ENCODE measurements around the gene CHIT1. TPM values are rescaled to one million over a fixed set of nuclear protein-coding genes. Genes with fewer than 3 reads are reported as not detected.

Gene CHIT1
- total RNA-seq (2022; extraction: Qiagen RNA extraction; ENCODE audit: low read depth) = not detected in 5 replicates

GRCh38 chr1:203229471-203230135 lies at the start of gene CHIT1:
Gene CHIT1 (minus strand): TSS chr1:203229673. CDS start chr1:203229636, 37 bp downstream.

DNA sequence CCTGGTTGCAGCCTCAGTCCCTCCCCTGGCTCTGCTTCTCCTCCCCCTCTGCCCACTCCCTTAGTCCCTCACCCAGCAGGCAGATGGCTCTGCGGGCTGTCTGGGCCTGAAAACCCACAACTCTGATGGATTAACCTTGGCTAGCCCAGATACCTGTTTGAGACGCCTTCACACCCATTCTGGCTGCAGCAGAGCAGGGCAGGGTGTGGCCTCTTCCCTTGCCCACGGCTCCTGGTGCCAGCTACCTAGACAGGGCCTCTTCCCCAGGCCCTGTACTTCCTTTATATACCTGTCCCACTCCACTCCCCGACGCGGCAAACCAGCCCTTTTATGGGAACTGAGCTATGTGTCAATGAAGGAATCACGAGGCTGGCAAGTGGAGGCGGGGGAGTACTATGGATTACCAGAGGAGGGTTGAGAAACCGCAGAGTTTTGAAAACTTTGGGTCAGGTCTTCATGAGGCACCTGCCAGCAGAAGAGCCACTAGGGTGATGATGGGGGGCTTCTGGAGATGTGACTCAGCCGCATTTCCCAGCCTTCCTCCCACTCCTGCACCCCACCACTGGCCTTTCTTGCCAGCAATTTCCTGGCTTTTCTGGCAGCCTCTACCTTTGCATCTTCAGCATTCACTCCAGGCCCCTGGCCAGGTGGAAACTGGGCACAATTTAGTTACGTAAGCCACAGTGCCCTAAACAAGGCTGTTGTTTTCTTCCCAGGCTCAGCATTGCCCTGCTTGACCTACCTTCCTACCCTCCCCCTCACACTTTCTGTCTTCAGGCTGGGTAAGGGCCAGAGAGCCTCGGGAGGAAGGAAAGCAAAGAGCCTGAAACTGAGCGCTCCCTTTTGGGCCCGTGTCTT lies 42.8 kb downstream of the CHIT1 start, which contains the start of gene CHI3L1:
CHI3L1 (minus strand) TSS at position 259 of the 858 bp plus-strand sequence; CDS start at position 178, 81 bp downstream.

GRCh38 chr1:203175237-203175826 lies 54.1 kb downstream of the CHIT1 start, which contains the start of gene MYBPH:
Gene MYBPH (minus strand): TSS chr1:203175826. CDS start chr1:203175755, 71 bp downstream.

Other genes with a start within 250 kb of the CHIT1 start
- gene TMEM183A, start 222.3 kb downstream of the CHIT1 start, total RNA-seq (2022; extraction: Qiagen RNA extraction; ENCODE audit: low read depth) = 47.8 to 54.5 TPM (median 50.0 TPM) in 5 replicates
- gene PPFIA4, start 203.2 kb downstream of the CHIT1 start, total RNA-seq (2022; extraction: Qiagen RNA extraction; ENCODE audit: low read depth) = 0.21 to 0.74 TPM (median 0.40 TPM) in 5 replicates
- not detected in 5 replicates for gene MYOG, start 143.7 kb downstream of the CHIT1 start, total RNA-seq (2022; extraction: Qiagen RNA extraction; ENCODE audit: low read depth)
- 0.62 to 1.5 TPM (median 1.3 TPM) in 5 replicates for gene ADORA1, start 101.9 kb downstream of the CHIT1 start, total RNA-seq (2022; extraction: Qiagen RNA extraction; ENCODE audit: low read depth)
- gene MYBPH, start 53.8 kb downstream of the CHIT1 start, total RNA-seq (2022; extraction: Qiagen RNA extraction; ENCODE audit: low read depth) = not detected in 5 replicates
- gene CHI3L1, start 43.0 kb downstream of the CHIT1 start, total RNA-seq (2022; extraction: Qiagen RNA extraction; ENCODE audit: low read depth) = not detected in 5 replicates
- gene BTG2, start 75.8 kb upstream of the CHIT1 start, total RNA-seq (2022; extraction: Qiagen RNA extraction; ENCODE audit: low read depth) = 9.3 to 17.7 TPM (median 13.2 TPM) in 5 replicates
- gene FMOD, start 121.4 kb upstream of the CHIT1 start, total RNA-seq (2022; extraction: Qiagen RNA extraction; ENCODE audit: low read depth) = 0.09 TPM in 1 of 5 replicates, not detected in the others
- 0.02 TPM in 2 of 5 replicates, not detected in the others for gene PRELP, start 246.1 kb upstream of the CHIT1 start, total RNA-seq (2022; extraction: Qiagen RNA extraction; ENCODE audit: low read depth)

Measured in A549 treated with DMSO at 1 μM for 4 hours (cell line).